NCI-H1694 (cell line): ENCODE measurements around the gene CUL4A.
"Not testable (repeated sequence)": the region's sequence is repeated elsewhere in the genome, so short reads cannot be mapped to it uniquely, and the experiment has no call there.

Experiments used
- DNase-seq: peaks from one replicate; lab custom pipeline; 2025; lab: John Stamatoyannopoulos, UW

The CUL4A gene

GRCh38 chr13:113292021-113292862 lies 82.8 kb downstream of the CUL4A start:
- no peak for DNase-seq

GRCh38 chr13:113293686-113294085 lies 84.3 kb downstream of the CUL4A start:
- no peak for DNase-seq

GRCh38 chr13:113295776-113296175 lies 86.4 kb downstream of the CUL4A start:
- DNase-seq, result no peak

- DNase-seq, result peak; percentile 89
Measured at GRCh38 chr13:113296823-113297369, 87.5 kb downstream of the CUL4A start, which contains the start of gene LAMP1. LAMP1 (plus strand) TSS chr13:113297239; CDS start chr13:113297435, 196 bp downstream.

- no peak for DNase-seq
Measured at GRCh38 chr13:113297370-113298042, 88.1 kb downstream of the CUL4A start.

- DNase-seq, result no peak
Measured at GRCh38 chr13:113298043-113298945, 88.9 kb downstream of the CUL4A start.

- DNase-seq, result no peak
Measured at GRCh38 chr13:113299951-113300350, 90.5 kb downstream of the CUL4A start.

GRCh38 chr13:113302986-113303385 lies 93.6 kb downstream of the CUL4A start:
- no peak for DNase-seq

GRCh38 chr13:113304121-113304520 lies 94.7 kb downstream of the CUL4A start:
- DNase-seq, result no peak

GRCh38 chr13:113305208-113305607 lies 95.8 kb downstream of the CUL4A start:
- peak; percentile 25 for DNase-seq

GRCh38 chr13:113307491-113307890 lies 98.1 kb downstream of the CUL4A start:
- DNase-seq, result no peak

- DNase-seq, result no peak
Measured at GRCh38 chr13:113309473-113309872, 100.1 kb downstream of the CUL4A start.

GRCh38 chr13:113314112-113314511 lies 104.7 kb downstream of the CUL4A start:
- not testable (repeated sequence) for DNase-seq

GRCh38 chr13:113314895-113315470 lies 105.6 kb downstream of the CUL4A start:
- DNase-seq, result not testable (repeated sequence)

- no peak for DNase-seq
Measured at GRCh38 chr13:113315992-113316391, 106.6 kb downstream of the CUL4A start.
